Measurements from ENCODE around the gene DCHS2.

The DCHS2 gene

GRCh38 chr4:154490234-154490582 lies 1.4 kb downstream of the DCHS2 start:
- H3K4me2 ChIP-seq (ENCODE audit: low read length), result no peak overlapping the region
- no peak overlapping the region for H3K27ac ChIP-seq (ENCODE audit: low read depth, low read length, poor library complexity, severe bottlenecking)
- H3K9me3 ChIP-seq (ENCODE audit: low read length), result no peaks in the 10 kb centered on the region
- no peak overlapping the region for H2AFZ ChIP-seq (ENCODE audit: low read length)
- H3K36me3 ChIP-seq (ENCODE audit: insufficient read depth, low read length), result no peaks in the 10 kb centered on the region
- H3F3A ChIP-seq (ENCODE audit: insufficient read depth, low read length), result no peaks in the 10 kb centered on the region
- no peak overlapping the region for H3K4me3 ChIP-seq (ENCODE audit: low read depth, low read length, poor library complexity, severe bottlenecking)
- no peak overlapping the region for H3K9ac ChIP-seq (ENCODE audit: low read length)
- H3K9me2 ChIP-seq (ENCODE audit: low read depth, low read length), result no peaks in the 10 kb centered on the region
- H3K4me1 ChIP-seq (ENCODE audit: insufficient read depth, low read length, severe bottlenecking), result no peaks in the 10 kb centered on the region
- no peaks in the 10 kb centered on the region for H3K79me2 ChIP-seq (ENCODE audit: insufficient read depth, low read length)
- no peaks in the 10 kb centered on the region for H3K27me3 ChIP-seq (ENCODE audit: insufficient read depth, low read length)
- no peaks in the 10 kb centered on the region for H4K20me1 ChIP-seq (ENCODE audit: insufficient read depth, low read length)
- TF ChIP-seq CTCF (IDR thresholded peaks at IDR 0.05; ENCODE audit: low read length), result no peak
- TF ChIP-seq EZH2 (IDR thresholded peaks at IDR 0.05; ENCODE audit: borderline replicate concordance, low read length), result no peak

GRCh38 chr4:154489558-154490233 lies 1.9 kb downstream of the DCHS2 start:
- Histone ChIP-seq H4K20me1 (ENCODE audit: insufficient read depth, low read length) (no peaks in the 10 kb centered on the region), H3K27me3 (ENCODE audit: insufficient read depth, low read length) (no peaks in the 10 kb centered on the region), H3K9me3 (ENCODE audit: low read length) (no peaks in the 10 kb centered on the region), H3K4me1 (ENCODE audit: insufficient read depth, low read length, severe bottlenecking) (no peaks in the 10 kb centered on the region), H3K4me2 (ENCODE audit: low read length) (no peak overlapping the region), H3K79me2 (ENCODE audit: insufficient read depth, low read length) (no peaks in the 10 kb centered on the region), H3K27ac (ENCODE audit: low read depth, low read length, poor library complexity, severe bottlenecking) (no peak overlapping the region), H2AFZ (ENCODE audit: low read length) (no peak overlapping the region), H3K9me2 (ENCODE audit: low read depth, low read length) (no peaks in the 10 kb centered on the region), H3K4me3 (ENCODE audit: low read depth, low read length, poor library complexity, severe bottlenecking) (no peak overlapping the region), H3K9ac (ENCODE audit: low read length) (no peak overlapping the region), H3F3A (ENCODE audit: insufficient read depth, low read length) (no peaks in the 10 kb centered on the region), H3K36me3 (ENCODE audit: insufficient read depth, low read length) (no peaks in the 10 kb centered on the region)
- TF ChIP-seq CTCF (IDR thresholded peaks at IDR 0.05; ENCODE audit: low read length) (no peak), EZH2 (IDR thresholded peaks at IDR 0.05; ENCODE audit: borderline replicate concordance, low read length) (no peak)

GRCh38 chr4:154487145-154487544 lies 4.5 kb downstream of the DCHS2 start:
- H3F3A ChIP-seq (ENCODE audit: insufficient read depth, low read length), result no peaks in the 10 kb centered on the region
- H3K27ac ChIP-seq (ENCODE audit: low read depth, low read length, poor library complexity, severe bottlenecking), result no peak overlapping the region
- no peak overlapping the region for H3K9ac ChIP-seq (ENCODE audit: low read length)
- no peaks in the 10 kb centered on the region for H3K27me3 ChIP-seq (ENCODE audit: insufficient read depth, low read length)
- TF ChIP-seq EZH2 (IDR thresholded peaks at IDR 0.05; ENCODE audit: borderline replicate concordance, low read length) (no peak), CTCF (IDR thresholded peaks at IDR 0.05; ENCODE audit: low read length) (no peak)
- no peaks in the 10 kb centered on the region for H3K9me3 ChIP-seq (ENCODE audit: low read length)
- H2AFZ ChIP-seq (ENCODE audit: low read length), result no peak overlapping the region
- no peak overlapping the region for H3K4me3 ChIP-seq (ENCODE audit: low read depth, low read length, poor library complexity, severe bottlenecking)
- no peaks in the 10 kb centered on the region for H3K4me1 ChIP-seq (ENCODE audit: insufficient read depth, low read length, severe bottlenecking)
- no peaks in the 10 kb centered on the region for H3K9me2 ChIP-seq (ENCODE audit: low read depth, low read length)
- H3K79me2 ChIP-seq (ENCODE audit: insufficient read depth, low read length), result no peaks in the 10 kb centered on the region
- no peak overlapping the region for H3K4me2 ChIP-seq (ENCODE audit: low read length)
- no peaks in the 10 kb centered on the region for H4K20me1 ChIP-seq (ENCODE audit: insufficient read depth, low read length)
- H3K36me3 ChIP-seq (ENCODE audit: insufficient read depth, low read length), result no peaks in the 10 kb centered on the region
